Uterus (tissue), 2 donors: Measurements from ENCODE around the gene DOC2B.
"Not testable (repeated sequence)": the region's sequence is repeated elsewhere in the genome, so short reads cannot be mapped to it uniquely, and the experiment has no call there.

Experiments used
- CTCF ChIP-seq, 4 experiments: fragments of 200-600 bp in 2 of 4; fragments of 450-650 bp in 2 of 4; sonication (generic) in 2 of 4; IDR thresholded peaks; one replicate each; pipeline ENCODE4 v1.5.1; 2016 to 2019; ENCODE audit warnings: antibody characterized with exemption in 4 of 4, mild to moderate bottlenecking in 2 of 4, moderate library complexity in 1 of 4
- POLR2A ChIP-seq, 2 donors: fragments of 450-650 bp; IDR thresholded peaks; one replicate each; pipeline ENCODE4 v1.6.1; 2016; ENCODE audit warnings: antibody characterized with exemption in 2 of 2, mild to moderate bottlenecking in 1 of 2, moderate library complexity in 1 of 2

GRCh38 chr17:139401-140205, 41.8 kb downstream of the DOC2B start:
- TF ChIP-seq CTCF, POLR2A (IDR thresholded peaks at IDR 0.05): not testable (repeated sequence)
